GM23338 (cell line): ENCODE measurements around the gene IL16. TPM values are rescaled to one million over a fixed set of nuclear protein-coding genes. Genes with fewer than 3 reads are reported as not detected.

Experiments used
- ATAC-seq: fragments of 200-7000 bp; cut with Tn5 transposase; 3 replicates; pipeline ENCODE4 v1.9.1; 2020
- DNase-seq: peaks from one replicate; pipeline ENCODE4 v3.0.0-alpha.2; 2015; ENCODE audit warnings: low spot score
- H2AFZ ChIP-seq: fragments of 200-600 bp; sonication (generic); 2 replicates; pipeline ENCODE4 v1.8.0; 2016; ENCODE audit warnings: antibody characterized with exemption, mild to moderate bottlenecking, moderate library complexity
- H3F3A ChIP-seq: fragments of 200-600 bp; sonication (generic); replicated peaks from 2 replicates; pipeline ENCODE4 v1.8.0; 2017; ENCODE audit warnings: antibody characterized with exemption, mixed run types, low read depth
- H3K27ac ChIP-seq: fragments of 200-600 bp; sonication (generic); 2 replicates; pipeline ENCODE4 v1.6.1; 2016; ENCODE audit warnings: low read depth
- H3K27me3 ChIP-seq: fragments of 200-600 bp; sonication (generic); 2 replicates; pipeline ENCODE4 v1.8.0; 2016; ENCODE audit warnings: mild to moderate bottlenecking, mixed run types, moderate library complexity; ENCODE audit not compliant: insufficient read depth
- H3K36me3 ChIP-seq: fragments of 200-600 bp; sonication (generic); 2 replicates; pipeline ENCODE4 v1.8.0; 2016; ENCODE audit warnings: mild to moderate bottlenecking; ENCODE audit not compliant: insufficient read depth
- H3K4me1 ChIP-seq: fragments of 200-600 bp; sonication (generic); 2 replicates; pipeline ENCODE4 v1.8.0; 2016; ENCODE audit warnings: mild to moderate bottlenecking, moderate library complexity; ENCODE audit not compliant: insufficient read depth
- H3K4me2 ChIP-seq: fragments of 200-600 bp; sonication (generic); 2 replicates; pipeline ENCODE4 v1.7.1; 2017; ENCODE audit warnings: mixed run types
- H3K4me3 ChIP-seq: fragments of 200-600 bp; sonication (generic); 2 replicates; pipeline ENCODE4 v1.6.1; 2016; ENCODE audit warnings: mixed run types
- H3K79me2 ChIP-seq: fragments of 200-600 bp; sonication (generic); replicated peaks from 2 replicates; pipeline ENCODE4 v1.8.0; 2017; ENCODE audit warnings: mild to moderate bottlenecking; ENCODE audit not compliant: insufficient read depth
- H3K9me2 ChIP-seq: fragments of 200-600 bp; sonication (generic); 2 replicates; pipeline ENCODE4 v1.8.0; 2017; ENCODE audit not compliant: insufficient read depth
- H4K20me1 ChIP-seq: fragments of 200-600 bp; sonication (generic); replicated peaks from 2 replicates; pipeline ENCODE4 v1.8.0; 2017; ENCODE audit warnings: mild to moderate bottlenecking; ENCODE audit not compliant: insufficient read depth
- H3K27ac Mint-ChIP-seq: 2 replicates; pipeline ENCODE4 v1.8.0; 2020; ENCODE audit warnings: inconsistent platforms, mild to moderate bottlenecking, moderate library complexity, mixed read lengths
- H3K27me3 Mint-ChIP-seq: 3 replicates; pipeline ENCODE4 v1.8.0; 2022; ENCODE audit warnings: low read depth, mild to moderate bottlenecking, moderate library complexity, mixed read lengths, inconsistent platforms; ENCODE audit not compliant: insufficient read depth, poor library complexity
- H3K36me3 Mint-ChIP-seq: 3 replicates; pipeline ENCODE4 v1.8.0; 2021; ENCODE audit warnings: low read depth, mild to moderate bottlenecking, inconsistent platforms, moderate library complexity, mixed read lengths
- H3K4me1 Mint-ChIP-seq: 3 replicates; pipeline ENCODE4 v1.8.0; 2020; ENCODE audit warnings: mild to moderate bottlenecking, inconsistent platforms, mixed read lengths
- H3K4me3 Mint-ChIP-seq: 3 replicates; pipeline ENCODE4 v1.8.0; 2021; ENCODE audit warnings: moderate library complexity, mild to moderate bottlenecking, inconsistent platforms, mixed read lengths
- H3K9me3 Mint-ChIP-seq: 3 replicates; pipeline ENCODE4 v1.8.0; 2020; ENCODE audit warnings: moderate library complexity, mild to moderate bottlenecking, inconsistent platforms, mixed read lengths
- CREB1 ChIP-seq: fragments of 250-450 bp; sonication (Bioruptor Pico); IDR thresholded peaks from 2 replicates; pipeline ENCODE4 v1.5.0; 2020; ENCODE audit warnings: low read depth, mild to moderate bottlenecking, moderate library complexity
- EZH2phosphoT487 ChIP-seq: fragments of 200-600 bp; sonication (generic); IDR thresholded peaks from one replicate; pipeline ENCODE4 v1.8.1; 2018; ENCODE audit warnings: antibody characterized with exemption; ENCODE audit not compliant: unreplicated experiment
- JUNB ChIP-seq: IDR thresholded peaks from one replicate; pipeline ENCODE4 v1.6.1; 2016; ENCODE audit warnings: antibody characterized with exemption; ENCODE audit not compliant: unreplicated experiment
- NANOG ChIP-seq: IDR thresholded peaks from 2 replicates; pipeline ENCODE4 v1.6.1; 2016; ENCODE audit warnings: antibody characterized with exemption, borderline replicate concordance
- STAT1 ChIP-seq: IDR thresholded peaks from one replicate; pipeline ENCODE4 v1.6.1; 2016; ENCODE audit warnings: antibody characterized with exemption; ENCODE audit not compliant: unreplicated experiment
- ZNF331 ChIP-seq: fragments of 250-450 bp; sonication (Bioruptor Pico); IDR thresholded peaks from 2 replicates; pipeline ENCODE4 v1.5.0; 2020; ENCODE audit warnings: low read depth, mild to moderate bottlenecking, moderate library complexity
- ZNF462 ChIP-seq: fragments of 250-450 bp; sonication (Bioruptor Pico); IDR thresholded peaks from 2 replicates; pipeline ENCODE4 v1.5.0; 2020; ENCODE audit warnings: mild to moderate bottlenecking, moderate library complexity
- polyA plus RNA-seq: library from polyadenylated mRNA; unstranded; fragments of >200 nt; fragmentation: Nextera tagmentation; extraction: Ambion mirVana; gene quantifications from 2 replicates; pipeline ENCODE4 v1.2.1, GENCODE V29; 2016
- total RNA-seq: library from RNA; depleted of rRNA; stranded (reverse); fragments of >200 nt; shearing (Covaris generic); gene quantifications from 2 replicates; pipeline ENCODE4 v1.2.3, GENCODE V29; 2014
- TF ChIP-seq, protein P1 (sequence below), 2 experiments: fragments of 200-600 bp in 1 of 2; sonication (generic) in 1 of 2; conservative IDR thresholded peaks; 2 replicates each; pipeline versions ENCODE4 v1.5.1 to v1.6.1; 2016 to 2017; ENCODE audit warnings: antibody characterized with exemption in 2 of 2, low read depth in 2 of 2, mild to moderate bottlenecking in 2 of 2, moderate library complexity in 1 of 2
- TF ChIP-seq, protein P2 (sequence below): IDR thresholded peaks from 2 replicates; pipeline ENCODE4 v1.6.1; 2016; ENCODE audit warnings: antibody characterized with exemption

Gene IL16
- total and polyA plus RNA-seq, 2 experiments from 2014 or later = 0.29 TPM; not detected in 1

DNA sequence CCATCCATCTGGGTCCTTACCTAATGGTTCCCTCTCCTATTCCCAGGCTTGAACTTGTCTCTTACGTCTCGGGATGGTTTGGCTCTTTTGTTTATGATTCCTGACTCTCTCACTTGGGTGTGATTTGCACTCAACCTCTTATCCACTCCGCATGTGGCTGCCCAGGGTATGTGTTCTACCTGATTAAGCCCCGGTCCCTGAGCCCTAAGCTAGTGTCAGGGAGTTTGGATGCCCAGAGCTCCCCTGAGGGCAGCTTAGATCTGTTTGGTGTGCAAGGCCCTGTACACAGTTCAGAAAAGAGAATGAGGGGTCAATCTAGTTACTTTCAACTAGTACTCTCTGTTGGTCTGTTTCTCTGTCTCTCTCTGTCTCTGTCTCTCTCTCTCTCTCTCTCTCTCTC is 143.2 kb downstream of the IL16 start (continued):
- TF ChIP-seq ZNF462 (no peak), STAT1 (no peak), EZH2phosphoT487 (no peak), JUNB (no peak)

DNA sequence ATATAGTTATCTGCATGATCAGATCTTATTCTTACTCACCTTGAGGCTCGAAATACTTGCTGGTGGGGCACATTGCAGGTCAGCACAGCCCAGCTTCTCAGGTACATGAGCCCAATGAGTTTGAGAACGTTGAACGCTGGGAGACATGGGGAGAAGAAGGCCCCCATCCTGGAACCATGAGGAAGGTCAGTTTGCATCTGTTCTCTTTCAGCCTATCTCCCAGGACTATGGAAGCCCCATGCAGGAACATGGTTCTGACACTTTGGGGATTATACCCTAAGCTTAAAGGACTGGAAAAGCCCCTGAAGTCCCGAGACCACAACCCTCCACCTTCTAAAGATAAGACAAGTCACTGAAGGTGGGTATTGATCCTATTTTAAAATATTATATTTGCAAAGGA is 144.7 kb downstream of the IL16 start:
- Mint-ChIP-seq H3K4me1 (no peaks in the 10 kb centered on the region; the same call in 2 of the 3 replicates), H3K27ac (no peak overlapping the region), H3K4me3 (no peak overlapping the region), H3K36me3 (no peaks in the 10 kb centered on the region), H3K27me3 (peaks cover 1% of the 10 kb centered on the region), H3K9me3 (no peaks in the 10 kb centered on the region)
- peaks cover 5% of the 10 kb centered on the region; the same call in 1 of the 2 replicates for H3K9me2 ChIP-seq
- no peaks in the 10 kb centered on the region for H3K27me3 ChIP-seq
- H3K4me1 ChIP-seq = no peaks in the 10 kb centered on the region
- no peaks in the 10 kb centered on the region for H3F3A ChIP-seq
- H3K36me3 ChIP-seq = no peaks in the 10 kb centered on the region
- H2AFZ ChIP-seq = no peak overlapping the region
- H4K20me1 ChIP-seq = no peaks in the 10 kb centered on the region; the same call in 1 of the 2 replicates
- DNase-seq (no peak), ATAC-seq (no peak)
- no peak overlapping the region for H3K27ac ChIP-seq
- no peak for TF ChIP-seq STAT1
- no peak overlapping the region for H3K4me2 ChIP-seq
- H3K4me3 ChIP-seq = no peak overlapping the region
- no peaks in the 10 kb centered on the region for H3K79me2 ChIP-seq

- Histone ChIP-seq H4K20me1 (no peaks in the 10 kb centered on the region; the same call in 1 of the 2 replicates), H3K9me2 (peaks cover 5% of the 10 kb centered on the region; the same call in 1 of the 2 replicates), H3K79me2 (no peaks in the 10 kb centered on the region), H3F3A (no peaks in the 10 kb centered on the region), H3K27ac (no peak overlapping the region), H3K4me1 (no peaks in the 10 kb centered on the region), H3K4me3 (no peak overlapping the region), H3K4me2 (no peak overlapping the region), H2AFZ (no peak overlapping the region), H3K27me3 (no peaks in the 10 kb centered on the region), H3K36me3 (no peaks in the 10 kb centered on the region)
- Mint-ChIP-seq H3K4me1 (peaks cover 2% of the 10 kb centered on the region; the same call in 2 of the 3 replicates), H3K27me3 (no peaks in the 10 kb centered on the region), H3K27ac (no peak overlapping the region), H3K36me3 (no peaks in the 10 kb centered on the region), H3K4me3 (no peak overlapping the region), H3K9me3 (no peaks in the 10 kb centered on the region)
- DNase-seq (no peak), ATAC-seq (no peak)
- TF ChIP-seq EZH2phosphoT487 (no peak), NANOG (no peak), CREB1 (CRISPR knock-in tag) (no peak), STAT1 (no peak), ZNF331 (CRISPR knock-in tag) (no peak)
- TF ChIP-seq, protein P1, sequence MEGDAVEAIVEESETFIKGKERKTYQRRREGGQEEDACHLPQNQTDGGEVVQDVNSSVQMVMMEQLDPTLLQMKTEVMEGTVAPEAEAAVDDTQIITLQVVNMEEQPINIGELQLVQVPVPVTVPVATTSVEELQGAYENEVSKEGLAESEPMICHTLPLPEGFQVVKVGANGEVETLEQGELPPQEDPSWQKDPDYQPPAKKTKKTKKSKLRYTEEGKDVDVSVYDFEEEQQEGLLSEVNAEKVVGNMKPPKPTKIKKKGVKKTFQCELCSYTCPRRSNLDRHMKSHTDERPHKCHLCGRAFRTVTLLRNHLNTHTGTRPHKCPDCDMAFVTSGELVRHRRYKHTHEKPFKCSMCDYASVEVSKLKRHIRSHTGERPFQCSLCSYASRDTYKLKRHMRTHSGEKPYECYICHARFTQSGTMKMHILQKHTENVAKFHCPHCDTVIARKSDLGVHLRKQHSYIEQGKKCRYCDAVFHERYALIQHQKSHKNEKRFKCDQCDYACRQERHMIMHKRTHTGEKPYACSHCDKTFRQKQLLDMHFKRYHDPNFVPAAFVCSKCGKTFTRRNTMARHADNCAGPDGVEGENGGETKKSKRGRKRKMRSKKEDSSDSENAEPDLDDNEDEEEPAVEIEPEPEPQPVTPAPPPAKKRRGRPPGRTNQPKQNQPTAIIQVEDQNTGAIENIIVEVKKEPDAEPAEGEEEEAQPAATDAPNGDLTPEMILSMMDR (conservative IDR thresholded peaks at IDR 0.05; ENCODE audit: low read depth in 2 of 2) = no peak
- TF ChIP-seq, protein P2, sequence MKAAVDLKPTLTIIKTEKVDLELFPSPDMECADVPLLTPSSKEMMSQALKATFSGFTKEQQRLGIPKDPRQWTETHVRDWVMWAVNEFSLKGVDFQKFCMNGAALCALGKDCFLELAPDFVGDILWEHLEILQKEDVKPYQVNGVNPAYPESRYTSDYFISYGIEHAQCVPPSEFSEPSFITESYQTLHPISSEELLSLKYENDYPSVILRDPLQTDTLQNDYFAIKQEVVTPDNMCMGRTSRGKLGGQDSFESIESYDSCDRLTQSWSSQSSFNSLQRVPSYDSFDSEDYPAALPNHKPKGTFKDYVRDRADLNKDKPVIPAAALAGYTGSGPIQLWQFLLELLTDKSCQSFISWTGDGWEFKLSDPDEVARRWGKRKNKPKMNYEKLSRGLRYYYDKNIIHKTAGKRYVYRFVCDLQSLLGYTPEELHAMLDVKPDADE = no peak
Observed at GRCh38 chr15:81343371-81343770, 146.7 kb downstream of the IL16 start.
